Testis (tissue), 3 donors: ENCODE data around the gene ATP10A. TPM values are rescaled to one million over a fixed set of nuclear protein-coding genes. Genes with fewer than 3 reads are reported as not detected.
A peak's percentile ranks its signal among the peaks of the same experiment; 100 is the strongest.

ENCODE experiments used
- DNase-seq: peaks from one replicate; pipeline ENCODE4 v3.0.0-alpha.2; 2019
- H3K27ac ChIP-seq, 2 donors: fragments of 200-600 bp; sonication (generic); one replicate each; pipeline ENCODE4 v1.5.1; 2019
- H3K27me3 ChIP-seq: fragments of 200-600 bp; sonication (generic); one replicate; pipeline ENCODE4 v1.5.1; 2019
- H3K36me3 ChIP-seq: fragments of 200-600 bp; sonication (generic); one replicate; pipeline ENCODE4 v1.5.1; 2017; ENCODE audit warnings: low read depth; ENCODE audit errors: missing control alignments
- H3K4me1 ChIP-seq: fragments of 200-600 bp; sonication (generic); one replicate; pipeline ENCODE4 v1.5.1; 2019
- H3K4me3 ChIP-seq, 2 donors: fragments of 200-600 bp; sonication (generic); one replicate each; pipeline ENCODE4 v1.5.1; 2017 to 2019
- H3K9me3 ChIP-seq: fragments of 200-600 bp; sonication (generic); one replicate; pipeline ENCODE4 v1.5.1; 2017
- POLR2A ChIP-seq: fragments of 450-650 bp; IDR thresholded peaks from one replicate; pipeline ENCODE4 v1.6.1; 2017; ENCODE audit warnings: antibody characterized with exemption, mild to moderate bottlenecking, moderate library complexity
- WGBS, 2 donors: methylation state at CpG; one replicate each; pipeline ENCODE4 v1.1.5; 2018; 5-methylcytosine and 5-hydroxymethylcytosine counted together
- intact Hi-C: fragments of 100-400 bp; cut with DNase I; formaldehyde crosslinking; loops from one replicate; pipeline ENCODE4 v1.15.1; 2023; ENCODE audit warnings: low total_unique reads
- polyA plus RNA-seq: library from polyadenylated mRNA; stranded (reverse); fragments of 350-450 nt; fragmentation: Illumina TruSeq; extraction: RNeasy Lipid Tissue Mini Kit (QIAGEN cat#74804); gene quantifications from one replicate; pipeline ENCODE4 v1.2.3, GENCODE V29; 2014; ENCODE audit warnings: low read depth, low replicate concordance; ENCODE audit not compliant: insufficient read depth
- total RNA-seq, 2 donors: library from RNA; depleted of rRNA; stranded (reverse); fragments of >200 nt; gene quantifications; one replicate each; pipeline ENCODE4 v1.2.3, GENCODE V29; 2016
- TF ChIP-seq, protein P1 (sequence below), 3 experiments: fragments of 450-650 bp in 2 of 3; fragments of 200-600 bp in 1 of 3; sonication (generic) in 1 of 3; IDR thresholded peaks; one replicate each; pipeline ENCODE4 v1.5.1; 2016 to 2019; ENCODE audit warnings: antibody characterized with exemption in 3 of 3, mild to moderate bottlenecking in 2 of 3, moderate library complexity in 1 of 3

ATP10A gene
- total and polyA plus RNA-seq, 3 donors from 2014 or later = 13.6 to 26.5 (median 22.8) TPM

DNA sequence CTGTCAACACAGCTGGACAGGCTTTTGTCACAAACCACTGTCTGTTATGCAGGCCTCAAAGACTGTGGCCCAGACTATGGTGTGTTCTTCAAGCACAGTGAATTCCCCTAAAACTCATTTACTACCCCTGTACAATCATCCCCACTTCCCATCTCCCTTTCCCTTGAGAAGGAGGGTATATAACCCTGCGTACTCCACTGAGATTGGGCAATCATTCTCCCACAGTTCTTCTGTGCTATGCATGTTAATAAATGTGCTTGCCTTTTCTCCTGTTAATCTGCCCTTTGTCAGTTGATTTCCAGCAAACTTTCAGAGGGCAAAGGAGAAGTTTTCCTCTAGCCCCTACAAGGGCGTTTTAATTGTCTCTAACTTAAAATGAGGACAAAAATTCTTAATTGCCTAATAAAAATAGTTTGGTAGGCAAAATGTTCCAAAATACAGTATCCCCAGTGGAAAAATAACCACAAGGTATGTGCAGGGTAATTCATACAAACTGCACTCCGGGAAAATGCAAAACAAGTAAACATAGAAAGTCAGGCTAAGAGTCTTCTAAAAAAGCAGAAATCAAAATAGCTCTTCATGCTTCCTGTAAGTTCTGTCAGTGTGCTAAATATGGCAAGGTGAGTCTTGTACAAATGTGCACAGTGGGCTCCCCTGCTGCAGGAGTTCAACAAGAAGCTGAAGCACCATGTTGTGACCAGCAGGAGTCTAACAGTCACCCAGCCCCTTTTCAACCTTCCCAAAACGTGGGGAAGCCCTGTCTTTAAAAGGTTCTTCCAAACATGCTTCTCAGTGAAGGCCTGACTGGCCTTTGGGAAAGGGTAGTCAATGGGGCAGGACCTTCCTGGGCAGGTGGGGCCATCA is 10.2 kb downstream of the ATP10A start:
- Histone ChIP-seq H3K27me3 (no peaks in the 10 kb centered on the region), H3K27ac (peak overlapping the region; percentile 39 to 55), H3K4me3 (no peak overlapping the region), H3K4me1 (peaks cover 16% of the 10 kb centered on the region), H3K9me3 (no peaks in the 10 kb centered on the region), H3K36me3 (no peaks in the 10 kb centered on the region)
- no peak for TF ChIP-seq POLR2A
- TF ChIP-seq, protein P1, sequence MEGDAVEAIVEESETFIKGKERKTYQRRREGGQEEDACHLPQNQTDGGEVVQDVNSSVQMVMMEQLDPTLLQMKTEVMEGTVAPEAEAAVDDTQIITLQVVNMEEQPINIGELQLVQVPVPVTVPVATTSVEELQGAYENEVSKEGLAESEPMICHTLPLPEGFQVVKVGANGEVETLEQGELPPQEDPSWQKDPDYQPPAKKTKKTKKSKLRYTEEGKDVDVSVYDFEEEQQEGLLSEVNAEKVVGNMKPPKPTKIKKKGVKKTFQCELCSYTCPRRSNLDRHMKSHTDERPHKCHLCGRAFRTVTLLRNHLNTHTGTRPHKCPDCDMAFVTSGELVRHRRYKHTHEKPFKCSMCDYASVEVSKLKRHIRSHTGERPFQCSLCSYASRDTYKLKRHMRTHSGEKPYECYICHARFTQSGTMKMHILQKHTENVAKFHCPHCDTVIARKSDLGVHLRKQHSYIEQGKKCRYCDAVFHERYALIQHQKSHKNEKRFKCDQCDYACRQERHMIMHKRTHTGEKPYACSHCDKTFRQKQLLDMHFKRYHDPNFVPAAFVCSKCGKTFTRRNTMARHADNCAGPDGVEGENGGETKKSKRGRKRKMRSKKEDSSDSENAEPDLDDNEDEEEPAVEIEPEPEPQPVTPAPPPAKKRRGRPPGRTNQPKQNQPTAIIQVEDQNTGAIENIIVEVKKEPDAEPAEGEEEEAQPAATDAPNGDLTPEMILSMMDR (IDR thresholded peaks at IDR 0.05) = no peak
- no peak for DNase-seq
- intact Hi-C loops = no loop called here
- WGBS, 2 donors = 38 to 43% methylated on average over 4 of the region's 4 CpGs

DNA sequence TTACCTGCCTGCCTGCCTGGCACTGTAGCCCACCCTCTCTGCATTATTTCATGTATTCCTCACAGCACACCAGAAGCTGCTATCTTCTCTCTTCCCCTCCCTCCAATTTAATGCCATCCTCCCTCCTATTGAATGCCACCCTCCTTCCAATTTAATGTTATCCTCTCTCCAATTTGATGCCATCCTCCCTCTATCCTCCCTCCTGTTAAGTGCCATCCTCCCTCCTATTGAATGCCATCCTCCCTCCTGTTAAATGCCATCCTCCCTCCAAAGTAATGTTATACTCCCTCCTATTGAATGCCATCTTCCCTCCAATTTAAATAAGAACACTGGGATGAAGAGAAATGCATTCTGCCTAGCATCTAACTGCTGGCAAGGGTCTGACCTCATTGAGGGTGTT is 11.1 kb downstream of the ATP10A start:
- H3K4me3 ChIP-seq = no peak overlapping the region
- intact Hi-C loops = no loop called here
- TF ChIP-seq, protein P1 (IDR thresholded peaks at IDR 0.05) = no peak
- TF ChIP-seq POLR2A = no peak
- H3K27me3 ChIP-seq = no peaks in the 10 kb centered on the region
- no peak for DNase-seq
- H3K4me1 ChIP-seq = peaks cover 16% of the 10 kb centered on the region
- no peaks in the 10 kb centered on the region for H3K9me3 ChIP-seq
- H3K36me3 ChIP-seq = no peaks in the 10 kb centered on the region
- H3K27ac ChIP-seq = peak overlapping the region; percentile 39 to 55

DNA sequence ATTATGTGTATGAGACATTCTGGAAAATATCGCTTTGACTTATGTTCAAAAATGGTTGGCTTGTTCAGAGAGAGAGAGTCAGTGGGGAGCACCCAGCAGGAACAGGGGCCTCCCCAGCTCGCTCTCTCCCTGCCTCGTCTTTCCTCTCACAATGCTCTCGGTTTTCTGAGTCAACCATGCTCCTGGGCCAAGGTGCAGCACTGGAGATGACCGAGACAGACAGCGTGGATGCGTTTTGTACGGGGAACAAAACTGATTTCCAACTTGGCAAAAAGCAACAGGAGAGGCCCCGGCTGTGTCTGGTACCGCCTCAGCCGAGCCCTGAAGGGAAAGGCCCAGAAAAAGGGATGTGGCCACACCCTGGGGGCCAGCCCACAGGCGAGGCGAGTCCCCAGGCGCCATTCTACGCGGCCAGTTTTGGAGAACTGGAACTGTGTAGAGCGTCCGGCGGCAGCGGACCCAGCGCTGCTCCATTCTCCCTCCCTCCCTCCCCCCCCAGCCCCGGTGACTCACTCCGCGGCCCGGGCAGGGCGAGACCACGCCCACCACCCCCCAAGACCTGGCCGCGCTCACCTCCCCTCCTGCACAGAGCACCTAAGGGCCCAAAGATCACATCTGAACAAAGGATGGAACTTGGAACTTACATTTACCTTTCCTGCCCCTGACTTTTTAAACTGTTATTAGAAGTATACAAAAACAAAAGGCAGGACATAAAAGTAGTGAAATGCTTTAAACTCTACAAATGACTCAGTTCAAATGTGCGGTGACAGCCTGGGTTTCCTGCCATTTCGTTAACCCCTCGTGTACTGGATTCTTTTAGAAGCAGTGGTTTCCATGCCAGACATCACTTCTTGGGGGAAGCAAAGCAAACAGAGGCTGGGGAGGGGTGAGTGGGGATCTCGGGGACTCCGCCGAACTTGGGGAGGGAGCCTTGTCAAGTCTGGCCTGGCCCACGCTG is 12.7 kb downstream of the ATP10A start:
- H3K36me3 ChIP-seq = no peaks in the 10 kb centered on the region
- TF ChIP-seq, protein P1 (IDR thresholded peaks at IDR 0.05) = no peak
- TF ChIP-seq POLR2A = no peak
- peaks cover 16% of the 10 kb centered on the region for H3K4me1 ChIP-seq
- no peaks in the 10 kb centered on the region for H3K9me3 ChIP-seq
- 9 to 15% methylated on average over 25 to 31 of the region's 36 CpGs for whole genome bisulfite sequencing, 2 donors
- peak; percentile 60 for DNase-seq
- H3K27ac ChIP-seq = peak overlapping the region; percentile 47 to 86
- intact Hi-C loops = no loop called here
- peak overlapping the region; percentile 20 to 44 for H3K4me3 ChIP-seq
- no peaks in the 10 kb centered on the region for H3K27me3 ChIP-seq

DNA sequence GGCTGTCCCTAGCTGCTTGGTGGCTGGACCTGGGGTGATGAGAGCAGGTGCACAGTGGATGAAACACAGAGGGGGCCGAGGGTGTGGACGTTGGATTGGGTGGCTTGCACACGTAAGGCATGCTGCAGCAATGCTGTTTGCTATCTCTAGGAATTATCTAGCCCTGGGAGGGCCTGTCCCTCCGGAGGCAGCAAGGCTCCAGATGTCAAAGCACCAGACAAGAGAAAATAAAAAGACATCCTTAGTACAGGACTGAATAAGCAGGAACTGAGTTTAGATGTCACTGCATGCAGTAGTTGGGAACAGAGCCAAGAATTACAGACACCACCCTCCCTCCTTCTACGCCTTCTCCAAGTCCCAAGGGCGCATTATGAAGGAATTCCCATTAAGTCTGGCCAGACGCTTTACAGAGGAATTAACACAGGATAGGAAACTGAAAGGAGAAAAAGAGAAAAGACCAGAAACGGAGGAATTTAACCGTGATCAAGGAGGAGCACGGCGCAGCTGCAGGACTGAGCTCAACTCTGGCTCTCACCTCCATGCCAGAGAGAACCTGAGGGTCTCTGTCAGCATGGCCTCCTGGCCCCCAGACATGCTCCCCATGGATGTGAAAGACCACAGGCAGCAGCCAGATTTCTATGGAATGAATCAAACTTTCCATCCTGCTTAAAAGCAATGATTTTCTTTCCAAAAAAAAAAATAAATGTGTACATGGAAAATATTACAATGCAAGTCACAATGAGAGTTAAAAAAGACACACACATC is 13.8 kb downstream of the ATP10A start:
- no peak overlapping the region for H3K4me3 ChIP-seq
- H3K9me3 ChIP-seq = no peaks in the 10 kb centered on the region
- WGBS, 2 donors = 30 to 31% methylated on average over 11 of the region's 11 CpGs
- peak overlapping the region in 1 of 2 donors; percentile 86 for H3K27ac ChIP-seq
- no peaks in the 10 kb centered on the region for H3K27me3 ChIP-seq
- H3K4me1 ChIP-seq = peaks cover 16% of the 10 kb centered on the region
- DNase-seq = peak; percentile 40
- no peaks in the 10 kb centered on the region for H3K36me3 ChIP-seq
- no peak for TF ChIP-seq POLR2A
- TF ChIP-seq, protein P1 (IDR thresholded peaks at IDR 0.05) = no peak
- intact Hi-C loops = loop anchor here (5.0 kb wide), 1 partner anchor 112 kb away; no protein-coding TSS in a partner anchor
